Epidermal melanocyte (primary cell): Measurements from ENCODE around the gene SPOCK3.
"Not testable (repeated sequence)": the region's sequence is repeated elsewhere in the genome, so short reads cannot be mapped to it uniquely, and the experiment has no call there.

Source experiments
- DNase-seq: peaks from one replicate; pipeline ENCODE4 v3.0.0; 2011; ENCODE audit warnings: low spot score; ENCODE audit not compliant: insufficient read length

SPOCK3 gene

DNA sequence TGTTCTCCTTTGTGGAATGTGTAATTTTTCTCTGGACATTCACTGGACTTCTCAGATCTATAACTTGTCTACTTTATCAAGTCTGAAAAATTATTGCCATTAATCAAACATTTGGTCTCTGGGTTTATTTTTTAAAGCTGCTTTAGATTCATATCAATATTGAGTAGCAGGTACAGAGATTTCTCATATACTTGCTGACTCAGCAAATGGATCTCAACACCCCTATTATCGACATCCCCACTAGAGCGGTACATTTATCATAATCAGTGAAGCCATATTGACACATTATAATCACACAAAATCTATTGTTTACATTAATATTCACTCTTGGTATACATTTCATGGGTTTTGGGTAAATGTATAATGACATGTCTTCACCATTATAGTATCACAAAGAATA lies 268.7 kb downstream of the SPOCK3 start:
- DNase-seq = no peak

- DNase-seq = no peak
Observed at GRCh38 chr4:166957451-166957850, 276.8 kb downstream of the SPOCK3 start.

DNA sequence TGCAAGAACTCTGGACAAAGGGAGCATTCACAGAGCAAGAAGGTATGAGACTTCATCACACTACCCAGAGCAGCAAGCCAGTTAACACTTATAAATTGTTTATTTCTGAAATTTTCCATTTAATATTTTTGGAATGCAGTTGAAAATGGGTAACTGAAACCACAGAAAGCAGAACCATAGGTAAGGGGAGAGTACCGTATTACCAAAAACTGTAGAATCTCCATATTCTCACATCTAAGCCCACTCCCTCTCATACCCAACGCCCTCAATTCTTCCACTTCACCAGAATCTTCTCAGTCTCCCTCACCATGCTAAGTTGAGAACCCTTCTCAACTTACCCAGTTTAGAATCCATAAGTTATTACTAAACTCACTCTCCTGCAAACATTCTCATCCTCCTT lies 277.8 kb downstream of the SPOCK3 start:
- no peak for DNase-seq

GRCh38 chr4:166941629-166942028 lies 292.7 kb downstream of the SPOCK3 start:
- DNase-seq = no peak

GRCh38 chr4:166930464-166930863 lies 303.8 kb downstream of the SPOCK3 start:
- DNase-seq = no peak

GRCh38 chr4:166924424-166924823 lies 309.9 kb downstream of the SPOCK3 start:
- DNase-seq = no peak

DNA sequence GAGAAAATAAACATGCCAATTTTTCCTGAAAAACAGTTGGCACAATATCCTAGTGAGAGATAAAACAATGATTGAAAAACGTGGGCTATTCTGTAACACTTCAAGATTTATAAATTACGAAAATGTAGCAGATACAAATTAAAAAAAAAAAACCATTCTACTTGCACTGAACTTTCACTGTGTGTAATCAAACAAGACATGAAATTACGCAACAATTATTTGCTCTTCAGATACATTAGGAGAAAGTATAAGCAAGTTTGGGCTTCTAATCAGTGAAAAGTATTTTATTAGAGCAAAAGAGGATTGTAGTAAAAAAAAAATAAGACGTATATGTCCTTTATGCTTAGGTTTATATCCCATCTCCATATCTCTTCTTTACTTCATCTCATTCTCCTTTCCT lies 320.4 kb downstream of the SPOCK3 start:
- DNase-seq = no peak

GRCh38 chr4:166903408-166903807 lies 330.9 kb downstream of the SPOCK3 start:
- DNase-seq = no peak

DNA sequence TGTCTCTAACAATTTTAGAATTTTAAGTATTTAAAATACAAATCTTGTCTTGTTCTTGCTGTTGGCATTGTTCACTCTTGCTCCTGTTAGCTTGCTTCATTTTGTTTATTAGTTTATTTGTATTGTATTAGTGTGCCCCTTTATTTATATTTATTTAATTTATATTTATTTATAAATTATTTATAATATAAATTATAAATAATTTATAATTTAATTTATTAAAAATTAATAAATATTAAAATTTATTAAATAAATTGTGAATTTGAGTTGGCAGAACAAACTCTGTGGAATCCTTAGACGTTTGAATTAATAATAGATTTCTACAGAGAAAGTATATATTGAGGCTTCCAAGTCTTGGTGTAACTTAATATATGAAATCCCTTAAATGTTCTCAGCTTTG lies 331.4 kb downstream of the SPOCK3 start:
- no peak for DNase-seq

DNA sequence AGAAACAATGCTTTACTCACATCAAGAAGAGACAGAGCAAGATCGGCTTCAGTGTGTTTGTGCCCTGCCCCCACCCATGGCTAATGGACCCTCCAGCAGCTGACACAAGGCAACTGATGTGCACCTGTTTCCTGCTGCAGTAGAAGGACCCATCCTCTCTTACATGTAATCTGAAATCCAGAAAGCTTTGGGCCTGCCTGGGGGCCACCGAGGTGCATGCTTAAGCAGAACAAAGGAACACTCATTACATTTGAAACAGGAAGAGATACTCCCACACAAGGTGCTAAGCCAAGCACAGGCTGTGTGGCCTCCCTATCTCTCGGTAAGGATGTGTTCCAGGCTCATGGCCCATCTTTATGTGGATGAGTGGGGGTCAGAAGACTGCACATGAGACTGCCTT lies 338.0 kb downstream of the SPOCK3 start:
- no peak for DNase-seq

GRCh38 chr4:166895771-166896170 lies 338.5 kb downstream of the SPOCK3 start:
- no peak for DNase-seq

DNA sequence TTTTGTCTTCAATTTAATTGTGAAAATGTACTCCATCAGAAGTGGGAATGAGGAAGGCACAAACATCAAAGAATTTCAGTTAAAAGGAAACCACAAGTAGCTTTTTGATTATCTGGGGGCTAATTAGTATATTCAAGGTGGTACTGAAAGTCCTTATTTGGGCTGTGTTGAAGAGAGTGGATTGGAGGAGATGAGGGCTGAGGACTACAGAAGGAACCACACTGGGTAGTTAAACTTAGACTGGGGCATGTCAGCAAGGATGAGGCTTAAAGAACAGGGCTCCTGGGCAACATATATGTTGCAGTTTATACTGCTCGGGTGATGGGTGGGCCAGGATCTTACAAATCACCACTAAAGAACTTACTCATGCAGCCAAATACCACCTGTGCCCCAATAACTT lies 346.8 kb downstream of the SPOCK3 start:
- DNase-seq = no peak

DNA sequence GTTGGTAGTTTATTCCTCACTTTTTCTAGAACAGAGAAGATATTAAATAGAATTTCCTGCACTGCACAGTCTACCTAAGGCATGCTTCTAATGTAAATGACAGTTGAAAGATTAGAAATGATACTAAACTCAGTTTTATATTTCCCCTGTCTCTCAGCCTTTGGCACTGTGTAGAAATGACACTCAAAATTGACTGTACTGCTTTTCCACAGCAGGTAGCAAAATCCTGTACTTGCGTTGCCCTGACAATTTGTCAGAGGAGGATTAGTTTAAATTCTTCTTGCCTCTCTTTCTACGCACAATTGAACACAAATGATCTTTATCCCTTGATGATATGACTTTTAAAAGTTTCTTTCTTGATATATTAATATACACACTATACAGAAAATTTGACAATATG lies 347.6 kb downstream of the SPOCK3 start:
- no peak for DNase-seq

DNA sequence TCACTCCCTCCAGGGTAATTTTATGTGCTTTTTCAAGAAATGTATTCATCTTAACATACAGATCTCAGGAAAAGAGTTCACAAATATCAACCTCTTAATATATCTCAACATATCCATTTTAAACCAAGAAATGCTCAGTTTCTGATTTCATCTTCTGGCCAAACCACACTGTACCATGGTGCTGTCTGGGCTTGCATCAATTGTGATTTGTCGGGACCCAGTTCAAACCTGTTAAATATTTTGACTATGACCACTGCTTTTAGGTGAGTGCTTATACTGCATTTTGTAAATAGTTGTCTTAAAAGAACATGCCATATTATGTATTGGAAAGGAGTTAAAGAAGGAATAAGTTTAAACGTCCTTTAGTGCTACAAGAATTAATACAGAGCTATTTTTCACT lies 352.1 kb downstream of the SPOCK3 start:
- DNase-seq = no peak

GRCh38 chr4:166875821-166876220 lies 358.5 kb downstream of the SPOCK3 start:
- no peak for DNase-seq

DNA sequence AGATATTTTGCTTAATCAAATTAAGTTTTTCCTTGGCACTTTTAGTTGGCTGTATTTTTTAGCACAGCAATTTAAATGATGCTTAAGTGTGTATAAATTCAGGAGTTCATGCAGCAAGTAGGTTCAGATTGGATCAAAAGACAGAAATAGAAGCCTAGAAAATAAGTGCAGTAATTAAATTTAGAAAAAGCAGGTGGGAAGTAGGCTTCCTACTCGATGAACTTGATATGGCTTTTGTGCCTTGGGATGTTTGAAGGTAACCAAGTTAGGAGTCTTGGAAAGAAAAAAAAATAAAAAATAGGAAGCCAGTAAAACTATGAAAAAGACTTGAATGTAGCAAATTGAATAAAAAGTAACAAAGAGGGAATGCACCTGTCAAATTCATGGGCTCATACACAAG lies 372.3 kb downstream of the SPOCK3 start:
- no peak for DNase-seq

DNA sequence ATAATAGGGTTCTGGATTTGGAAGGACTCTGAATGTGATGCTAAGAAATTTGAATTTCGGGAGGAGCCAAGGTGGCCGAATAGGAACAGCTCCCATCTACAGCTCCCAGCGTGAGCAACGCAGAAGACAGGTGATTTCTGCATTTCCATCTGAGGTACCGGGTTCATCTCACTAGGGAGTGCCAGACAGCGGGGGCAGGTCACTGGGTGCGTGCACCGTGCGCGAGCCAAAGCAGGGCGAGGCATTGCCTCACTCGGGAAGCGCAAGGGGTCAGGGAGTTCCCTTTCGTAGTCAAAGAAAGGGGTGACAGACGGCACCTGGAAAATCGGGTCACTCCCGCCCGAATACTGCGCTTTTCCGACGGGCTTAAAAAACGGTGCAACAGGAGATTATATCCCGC lies 383.9 kb downstream of the SPOCK3 start:
- not testable (repeated sequence) for DNase-seq

DNA sequence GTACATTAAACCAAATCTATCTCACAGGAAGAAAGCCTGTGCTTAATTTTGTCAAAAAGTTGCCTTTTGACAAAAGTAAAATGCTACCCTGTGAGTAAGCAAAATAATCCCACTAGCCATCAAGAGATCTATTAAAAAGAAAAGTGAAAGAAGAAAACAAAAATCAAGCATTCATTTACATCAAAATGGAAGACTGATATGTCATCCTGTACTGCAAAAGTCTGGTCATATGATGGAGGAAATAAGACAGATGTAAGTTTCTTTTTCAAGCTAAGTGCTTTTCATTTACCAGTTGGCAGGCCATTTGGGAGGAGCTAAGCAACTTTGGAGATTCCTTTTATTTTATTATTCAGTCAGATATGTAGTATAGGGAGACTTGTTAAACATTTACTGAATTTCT lies 387.4 kb downstream of the SPOCK3 start:
- DNase-seq = no peak

DNA sequence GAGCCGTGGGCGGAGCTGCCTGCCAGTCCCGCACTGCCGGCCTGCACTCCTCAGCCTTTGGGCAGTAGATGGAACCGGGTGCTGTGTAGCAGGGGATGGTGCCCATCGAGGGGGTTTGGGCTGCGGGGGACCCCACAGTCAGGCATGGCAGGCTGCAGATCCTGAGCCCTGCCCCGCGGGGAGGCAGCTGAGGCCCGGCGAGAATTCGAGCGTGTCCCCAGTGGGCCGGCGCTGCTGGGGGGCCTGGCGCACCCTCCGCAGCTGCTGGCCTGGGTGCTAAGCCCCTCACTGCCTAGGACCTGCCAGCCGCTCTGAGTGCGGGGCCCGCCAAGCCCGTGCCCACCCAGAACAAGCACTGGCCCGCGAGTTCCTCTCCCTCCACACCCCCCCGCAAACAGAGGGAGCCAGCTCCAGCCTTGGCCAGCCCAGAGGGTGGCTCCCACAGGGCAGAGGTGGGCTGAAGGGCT lies 391.5 kb downstream of the SPOCK3 start:
- no peak for DNase-seq

DNA sequence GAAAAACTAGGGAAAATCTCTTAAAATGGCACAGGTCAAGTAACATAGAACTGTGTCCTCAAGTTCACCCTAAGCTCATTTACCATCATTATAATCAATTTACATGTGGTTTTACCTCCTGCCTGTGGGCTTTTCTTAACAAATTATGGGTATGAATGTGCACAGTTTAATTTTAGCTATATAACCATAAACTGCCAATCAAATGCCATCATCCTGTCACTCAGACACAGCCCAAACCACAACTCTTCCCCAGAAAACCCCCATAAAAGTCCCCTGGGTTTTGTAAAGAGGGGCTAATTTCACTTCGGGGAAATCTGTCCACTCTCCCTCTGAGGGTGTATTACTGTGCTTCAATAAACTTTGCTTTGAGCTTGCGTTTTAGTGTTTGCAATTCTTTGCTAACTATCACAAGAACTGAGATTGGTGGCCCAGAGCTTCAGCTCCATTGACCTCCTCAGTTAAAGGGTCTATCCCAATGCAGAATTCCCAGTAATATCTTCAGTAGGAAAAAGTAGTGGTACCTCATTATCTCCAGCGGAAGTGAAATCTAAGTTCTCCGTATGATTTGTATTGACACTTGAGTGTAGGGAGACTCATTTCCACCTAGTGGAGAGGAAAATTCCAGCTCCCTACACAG lies 394.6 kb downstream of the SPOCK3 start:
- DNase-seq = no peak

DNA sequence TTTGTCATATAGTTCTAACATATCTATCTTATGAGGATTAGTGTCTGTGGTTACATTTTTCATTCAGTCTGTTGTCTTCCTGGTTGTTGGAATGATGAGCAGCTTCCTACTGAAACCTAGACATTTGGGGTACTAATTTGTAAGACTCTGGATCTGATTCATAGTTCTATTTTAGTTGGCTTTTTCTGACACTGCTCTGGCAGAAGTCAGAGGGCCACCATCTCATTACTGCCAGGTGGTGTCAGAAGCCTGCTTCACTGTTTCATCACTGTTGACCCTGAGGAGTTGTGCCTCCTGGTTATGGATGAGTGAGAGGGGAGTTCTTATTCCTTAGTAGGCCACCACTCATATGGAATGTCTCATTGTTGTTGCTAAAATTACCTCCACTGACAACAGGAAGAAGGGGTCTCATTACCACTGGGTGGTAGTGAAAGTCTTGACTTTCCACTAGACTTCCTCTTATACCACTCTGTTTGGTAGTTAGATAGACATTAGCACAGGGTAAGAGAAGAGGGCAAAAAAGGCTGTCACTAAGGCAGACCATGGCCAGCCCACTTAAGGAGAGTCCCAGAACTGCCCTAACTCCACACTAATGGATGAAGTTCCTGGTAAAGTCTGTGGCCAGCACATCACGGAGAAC lies 395.2 kb downstream of the SPOCK3 start:
- no peak for DNase-seq

DNA sequence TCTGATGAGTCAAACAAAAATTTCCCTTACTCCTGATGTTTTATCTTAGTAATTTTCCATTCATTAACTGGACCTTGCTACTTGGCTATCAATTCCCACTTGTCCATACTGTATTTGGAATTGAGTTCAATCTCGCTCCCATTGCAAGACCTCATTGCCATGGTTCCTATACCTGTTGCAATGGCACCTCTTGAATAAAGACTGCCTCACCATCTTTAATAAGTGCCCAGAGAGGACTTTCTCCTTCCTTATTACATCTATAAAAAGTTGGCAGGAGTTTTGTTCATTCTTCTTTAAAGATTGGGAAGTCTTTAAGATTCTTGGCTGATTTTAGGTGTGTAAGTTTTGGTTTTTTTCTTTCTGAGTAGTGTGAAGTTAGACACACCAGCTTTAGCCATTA lies 397.4 kb downstream of the SPOCK3 start:
- DNase-seq = no peak

DNA sequence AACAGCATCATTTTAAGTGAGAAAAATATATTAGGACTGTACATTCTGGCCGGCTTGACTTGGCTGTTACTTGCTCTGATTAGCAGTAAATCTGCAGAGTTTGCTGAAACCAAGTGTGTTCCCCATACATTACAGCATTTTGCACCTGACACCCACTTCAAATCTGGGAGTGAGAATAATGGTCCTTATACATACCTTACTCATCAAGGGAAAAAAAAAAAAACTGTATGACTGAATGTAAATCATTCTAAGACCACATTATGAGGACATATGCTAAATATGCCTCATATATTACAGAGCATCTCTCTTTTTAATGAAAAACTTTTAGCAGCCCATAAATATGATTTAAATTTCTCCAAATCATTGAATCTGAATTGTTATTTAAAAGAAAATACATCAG lies 406.7 kb downstream of the SPOCK3 start:
- DNase-seq = no peak
